ENCODE measurements around the gene HDAC4.
"Not testable (repeated sequence)": the region's sequence is repeated elsewhere in the genome, so short reads cannot be mapped to it uniquely, and the experiment has no call there.

HDAC4 gene

DNA sequence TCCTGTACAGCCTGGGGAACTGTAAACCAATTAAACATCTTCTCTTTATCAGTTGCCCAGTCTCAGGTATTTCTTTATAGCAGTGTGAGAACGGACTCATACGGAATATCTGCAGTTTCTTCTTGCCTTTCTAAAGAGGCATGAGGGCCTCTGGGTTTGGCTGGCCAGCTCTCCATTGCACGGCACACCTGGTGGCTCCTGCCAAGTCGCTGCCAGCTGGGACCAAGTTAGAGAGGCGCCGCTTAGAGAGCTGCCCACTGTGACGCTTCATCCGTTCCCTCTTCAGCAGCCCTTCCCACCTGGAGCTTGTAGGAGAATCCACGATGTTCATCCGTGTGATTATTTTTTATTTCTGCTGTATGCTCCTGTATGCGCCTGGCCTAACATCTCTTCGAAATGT, 357.5 kb downstream of the HDAC4 start:
- H3K36me3 ChIP-seq (ENCODE audit: insufficient read depth, low read length), result no peaks in the 10 kb centered on the region
- H3K4me2 ChIP-seq (ENCODE audit: low read length), result no peak overlapping the region
- no peaks in the 10 kb centered on the region for H3K4me1 ChIP-seq (ENCODE audit: control insufficient read depth, insufficient read depth, low read length)
- no peaks in the 10 kb centered on the region for H3K9me3 ChIP-seq (replicated peaks; ENCODE audit: low read length)
- no peak overlapping the region for H3K4me3 ChIP-seq (ENCODE audit: low read length)
- peaks cover 6% of the 10 kb centered on the region for H3K27me3 ChIP-seq (ENCODE audit: control insufficient read depth, insufficient read depth, low read length)
- no peak overlapping the region for H3K9ac ChIP-seq (ENCODE audit: low read depth, low read length)

DNA sequence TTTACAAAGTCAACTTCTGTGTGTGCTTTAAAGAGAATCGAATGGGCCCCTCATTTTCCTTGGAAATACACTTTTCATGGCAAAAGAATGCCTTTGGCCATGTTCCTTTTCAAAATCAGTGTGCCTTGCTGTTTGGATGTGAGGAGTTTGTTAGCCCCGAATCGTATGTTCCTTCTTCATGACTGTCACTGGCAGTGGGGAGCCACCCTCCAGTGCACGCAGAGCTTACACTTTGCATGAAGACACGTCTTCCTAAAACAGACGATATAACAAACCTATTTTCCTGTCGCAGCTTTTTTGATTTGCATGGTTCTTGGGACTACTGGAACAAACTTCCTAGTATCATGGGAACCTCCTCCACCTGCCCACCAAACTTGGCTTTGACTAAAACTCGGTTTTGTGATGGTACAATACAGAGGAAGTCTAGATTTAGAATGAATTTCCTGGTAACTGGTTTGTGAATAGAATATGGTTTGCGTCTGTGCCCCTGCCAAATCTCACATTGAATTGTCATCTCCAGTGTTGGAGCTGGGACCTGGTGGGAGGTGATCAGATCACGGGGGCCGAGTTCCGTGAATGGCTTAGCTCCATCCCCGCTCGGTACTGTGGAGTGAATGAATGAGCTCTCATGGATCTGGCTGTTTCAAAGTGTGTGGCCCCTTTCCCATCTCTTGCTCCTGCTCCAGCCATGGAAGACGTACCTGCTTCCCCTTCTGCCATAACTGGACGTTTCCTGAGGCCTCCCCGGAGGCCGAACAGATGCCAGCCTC, 358.1 kb downstream of the HDAC4 start:
- H3K4me2 ChIP-seq (ENCODE audit: low read length), result no peak overlapping the region
- no peaks in the 10 kb centered on the region for H3K9me3 ChIP-seq (replicated peaks; ENCODE audit: low read length)
- no peak overlapping the region for H3K4me3 ChIP-seq (ENCODE audit: low read length)
- H3K9ac ChIP-seq (ENCODE audit: low read depth, low read length), result no peak overlapping the region
- H3K36me3 ChIP-seq (ENCODE audit: insufficient read depth, low read length), result no peaks in the 10 kb centered on the region
- no peaks in the 10 kb centered on the region for H3K4me1 ChIP-seq (ENCODE audit: control insufficient read depth, insufficient read depth, low read length)
- H3K27me3 ChIP-seq (ENCODE audit: control insufficient read depth, insufficient read depth, low read length), result peaks cover 6% of the 10 kb centered on the region

DNA sequence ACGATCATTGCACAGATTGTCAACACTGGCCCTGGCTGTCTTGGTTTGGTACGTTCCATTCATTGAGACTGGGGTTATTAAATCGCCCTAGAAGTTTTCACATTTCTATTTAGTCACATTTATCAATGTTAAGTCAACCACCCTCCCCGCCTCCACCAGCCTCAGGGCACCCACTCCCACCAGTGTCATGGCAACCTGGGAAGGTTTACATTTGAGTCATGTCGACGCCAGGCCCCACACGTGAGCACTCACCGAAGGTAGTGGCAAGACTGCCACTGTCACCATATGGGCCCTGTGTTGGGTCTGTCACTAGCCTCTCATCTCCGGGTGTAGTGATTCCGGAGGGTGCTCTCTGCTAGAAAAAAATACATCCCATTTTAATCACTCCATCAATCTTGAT, 358.8 kb downstream of the HDAC4 start:
- Histone ChIP-seq H3K9me3 (replicated peaks; ENCODE audit: low read length) (no peaks in the 10 kb centered on the region), H3K27me3 (ENCODE audit: control insufficient read depth, insufficient read depth, low read length) (peaks cover 6% of the 10 kb centered on the region)

GRCh38 chr2:239041062-239041461, 359.8 kb downstream of the HDAC4 start:
- H3K9ac ChIP-seq (ENCODE audit: low read depth, low read length), result no peak overlapping the region
- H3K27me3 ChIP-seq (ENCODE audit: control insufficient read depth, insufficient read depth, low read length), result peaks cover 6% of the 10 kb centered on the region
- H3K9me3 ChIP-seq (replicated peaks; ENCODE audit: low read length), result no peaks in the 10 kb centered on the region

More for the DNA sequence above, 358.8 kb downstream of the HDAC4 start:
- Histone ChIP-seq H3K9ac (ENCODE audit: low read depth, low read length) (no peak overlapping the region), H3K36me3 (ENCODE audit: insufficient read depth, low read length) (no peaks in the 10 kb centered on the region), H3K4me3 (ENCODE audit: low read length) (no peak overlapping the region), H3K4me2 (ENCODE audit: low read length) (no peak overlapping the region), H3K4me1 (ENCODE audit: control insufficient read depth, insufficient read depth, low read length) (no peaks in the 10 kb centered on the region)

DNA sequence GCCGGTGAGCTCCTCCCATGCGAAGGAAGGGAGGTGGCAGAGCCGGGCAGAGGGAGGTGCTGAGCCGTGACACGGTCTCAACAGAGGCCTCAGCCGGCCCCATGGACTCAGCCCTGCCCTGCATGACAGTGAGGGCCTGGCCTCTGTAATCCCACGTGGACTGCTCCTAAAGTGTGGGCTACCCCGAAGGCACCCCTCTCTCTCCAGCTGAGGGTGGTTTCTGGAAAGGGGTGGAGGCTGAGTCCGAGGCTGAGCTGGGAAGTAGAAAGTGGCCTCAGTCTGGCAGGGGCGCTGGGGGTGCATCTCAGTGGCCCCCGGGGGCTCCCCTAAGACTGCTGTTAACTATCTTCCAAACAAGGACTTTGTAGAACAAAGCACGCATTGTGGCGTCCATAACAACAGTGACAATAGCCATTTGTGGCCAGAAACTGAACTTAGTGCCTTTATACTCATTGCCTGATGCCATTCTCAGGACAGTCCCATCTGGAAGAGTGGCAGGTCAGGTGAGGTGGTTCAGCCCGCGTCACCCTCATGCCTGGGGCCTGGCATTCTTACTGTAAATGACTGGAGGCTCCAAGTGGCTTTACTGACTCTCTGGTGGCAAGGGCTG, 360.6 kb downstream of the HDAC4 start:
- Histone ChIP-seq H3K9me3 (replicated peaks; ENCODE audit: low read length) (no peaks in the 10 kb centered on the region), H3K4me1 (ENCODE audit: control insufficient read depth, insufficient read depth, low read length) (no peaks in the 10 kb centered on the region), H3K9ac (ENCODE audit: low read depth, low read length) (no peak overlapping the region), H3K4me2 (ENCODE audit: low read length) (no peak overlapping the region), H3K36me3 (ENCODE audit: insufficient read depth, low read length) (no peaks in the 10 kb centered on the region), H3K4me3 (ENCODE audit: low read length) (no peak overlapping the region), H3K27me3 (ENCODE audit: control insufficient read depth, insufficient read depth, low read length) (peaks cover 6% of the 10 kb centered on the region)

More at GRCh38 chr2:239041062-239041461, 359.8 kb downstream of the HDAC4 start:
- no peaks in the 10 kb centered on the region for H3K36me3 ChIP-seq (ENCODE audit: insufficient read depth, low read length)
- H3K4me3 ChIP-seq (ENCODE audit: low read length), result no peak overlapping the region
- H3K4me2 ChIP-seq (ENCODE audit: low read length), result no peak overlapping the region
- H3K4me1 ChIP-seq (ENCODE audit: control insufficient read depth, insufficient read depth, low read length), result no peaks in the 10 kb centered on the region

DNA sequence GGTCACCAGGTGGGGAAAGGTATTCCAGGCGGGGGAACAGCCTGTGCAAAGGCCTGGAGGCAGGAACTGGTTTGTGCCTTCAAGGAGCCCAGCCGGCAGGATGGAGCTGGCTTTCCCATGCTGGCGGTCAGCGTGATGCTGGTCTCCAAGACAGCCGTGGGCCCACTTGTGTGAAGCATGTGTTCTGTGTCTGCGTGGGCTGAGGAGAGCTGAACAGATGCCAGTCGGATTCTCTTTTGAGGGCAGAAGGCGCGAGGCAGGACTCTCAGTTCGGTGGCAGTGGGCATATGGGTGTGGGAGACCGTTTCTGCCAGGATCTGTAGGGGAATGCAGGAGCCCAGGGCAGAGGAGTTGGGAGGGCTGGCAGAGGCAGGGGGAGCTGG, 361.4 kb downstream of the HDAC4 start:
- H3K36me3 ChIP-seq (ENCODE audit: insufficient read depth, low read length), result no peaks in the 10 kb centered on the region
- no peak overlapping the region for H3K4me3 ChIP-seq (ENCODE audit: low read length)
- H3K9me3 ChIP-seq (replicated peaks; ENCODE audit: low read length), result no peaks in the 10 kb centered on the region
- no peaks in the 10 kb centered on the region for H3K4me1 ChIP-seq (ENCODE audit: control insufficient read depth, insufficient read depth, low read length)
- no peak overlapping the region for H3K9ac ChIP-seq (ENCODE audit: low read depth, low read length)
- no peak overlapping the region for H3K4me2 ChIP-seq (ENCODE audit: low read length)
- H3K27me3 ChIP-seq (ENCODE audit: control insufficient read depth, insufficient read depth, low read length), result peaks cover 6% of the 10 kb centered on the region

GRCh38 chr2:239038773-239039478, 361.9 kb downstream of the HDAC4 start:
- no peaks in the 10 kb centered on the region for H3K36me3 ChIP-seq (ENCODE audit: insufficient read depth, low read length)
- H3K4me2 ChIP-seq (ENCODE audit: low read length), result no peak overlapping the region
- H3K4me3 ChIP-seq (ENCODE audit: low read length), result no peak overlapping the region
- no peaks in the 10 kb centered on the region for H3K9me3 ChIP-seq (replicated peaks; ENCODE audit: low read length)
- H3K27me3 ChIP-seq (ENCODE audit: control insufficient read depth, insufficient read depth, low read length), result peaks cover 11% of the 10 kb centered on the region
- H3K9ac ChIP-seq (ENCODE audit: low read depth, low read length), result no peak overlapping the region
- H3K4me1 ChIP-seq (ENCODE audit: control insufficient read depth, insufficient read depth, low read length), result no peaks in the 10 kb centered on the region

GRCh38 chr2:239038284-239038683, 362.5 kb downstream of the HDAC4 start:
- H3K4me2 ChIP-seq (ENCODE audit: low read length), result not testable (repeated sequence)

GRCh38 chr2:239037559-239037910, 363.3 kb downstream of the HDAC4 start:
- H3K4me1 ChIP-seq (ENCODE audit: control insufficient read depth, insufficient read depth, low read length), result no peaks in the 10 kb centered on the region
- H3K27me3 ChIP-seq (ENCODE audit: control insufficient read depth, insufficient read depth, low read length), result peaks cover 13% of the 10 kb centered on the region
- H3K4me2 ChIP-seq (ENCODE audit: low read length), result no peak overlapping the region
- H3K4me3 ChIP-seq (ENCODE audit: low read length), result no peak overlapping the region
- H3K9me3 ChIP-seq (replicated peaks; ENCODE audit: low read length), result no peaks in the 10 kb centered on the region
- no peak overlapping the region for H3K9ac ChIP-seq (ENCODE audit: low read depth, low read length)
- no peaks in the 10 kb centered on the region for H3K36me3 ChIP-seq (ENCODE audit: insufficient read depth, low read length)

More at GRCh38 chr2:239038284-239038683, 362.5 kb downstream of the HDAC4 start:
- not testable (repeated sequence) for H3K9me3 ChIP-seq (replicated peaks; ENCODE audit: low read length); H3K4me3 ChIP-seq (ENCODE audit: low read length); H3K4me1 ChIP-seq (ENCODE audit: control insufficient read depth, insufficient read depth, low read length); H3K9ac ChIP-seq (ENCODE audit: low read depth, low read length); H3K36me3 ChIP-seq (ENCODE audit: insufficient read depth, low read length)
- peaks cover 14% of the 10 kb centered on the region for H3K27me3 ChIP-seq (ENCODE audit: control insufficient read depth, insufficient read depth, low read length)

- no peak overlapping the region for H3K9ac ChIP-seq (ENCODE audit: low read depth, low read length)
- no peaks in the 10 kb centered on the region for H3K36me3 ChIP-seq (ENCODE audit: insufficient read depth, low read length)
- no peaks in the 10 kb centered on the region for H3K9me3 ChIP-seq (replicated peaks; ENCODE audit: low read length)
- peaks cover 15% of the 10 kb centered on the region for H3K27me3 ChIP-seq (ENCODE audit: control insufficient read depth, insufficient read depth, low read length)
- no peak overlapping the region for H3K4me2 ChIP-seq (ENCODE audit: low read length)
- H3K4me1 ChIP-seq (ENCODE audit: control insufficient read depth, insufficient read depth, low read length), result no peaks in the 10 kb centered on the region
- no peak overlapping the region for H3K4me3 ChIP-seq (ENCODE audit: low read length)
These were observed 363.8 kb downstream of the HDAC4 start for GRCh38 chr2:239036819-239037558.

DNA sequence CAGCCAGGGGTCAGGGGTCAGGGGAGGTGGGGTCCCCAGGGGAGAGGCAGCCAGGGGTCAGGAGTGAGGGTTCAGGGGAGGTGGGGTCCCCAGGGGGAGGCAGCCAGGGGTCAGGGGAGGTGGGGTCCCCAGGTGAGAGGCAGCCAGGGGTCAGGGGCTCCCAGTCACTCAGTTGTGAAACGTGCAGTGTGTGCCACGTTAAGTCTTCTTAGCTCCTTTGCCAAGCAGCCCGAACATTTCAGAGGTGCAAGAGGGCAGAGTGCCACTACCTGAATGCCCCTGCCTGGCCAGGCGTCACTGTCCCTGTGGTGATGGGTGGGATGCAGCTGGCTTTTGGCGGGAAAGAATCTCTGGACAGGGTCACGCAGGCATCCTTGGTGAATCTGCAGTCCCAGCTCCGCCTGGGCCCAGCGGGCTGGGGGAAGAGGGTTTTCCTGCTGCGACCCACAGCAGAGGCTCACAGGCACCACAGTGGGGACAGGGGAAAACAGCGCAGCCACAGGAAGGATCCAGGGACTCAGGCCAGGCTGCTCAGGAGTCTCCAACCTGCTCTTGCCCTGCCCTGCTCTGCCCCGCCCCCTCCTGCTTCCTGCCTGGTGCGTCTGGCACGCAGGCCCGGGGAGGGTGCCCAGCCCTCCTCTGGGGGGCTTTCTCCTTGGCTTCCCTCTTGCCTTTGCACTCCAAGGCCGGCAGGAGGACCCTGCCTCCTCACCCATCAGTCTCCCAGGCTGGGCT, 364.7 kb downstream of the HDAC4 start:
- no peak overlapping the region for H3K4me2 ChIP-seq (ENCODE audit: low read length)
- H3K9me3 ChIP-seq (replicated peaks; ENCODE audit: low read length), result no peaks in the 10 kb centered on the region
- no peak overlapping the region for H3K9ac ChIP-seq (ENCODE audit: low read depth, low read length)
- H3K36me3 ChIP-seq (ENCODE audit: insufficient read depth, low read length), result no peaks in the 10 kb centered on the region
- H3K27me3 ChIP-seq (ENCODE audit: control insufficient read depth, insufficient read depth, low read length), result peaks cover 19% of the 10 kb centered on the region
- no peak overlapping the region for H3K4me3 ChIP-seq (ENCODE audit: low read length)
- no peaks in the 10 kb centered on the region for H3K4me1 ChIP-seq (ENCODE audit: control insufficient read depth, insufficient read depth, low read length)

Data from skeletal muscle satellite cell (primary cell).